GM21737 (cell line): ENCODE data around the gene LIPC.

Source experiments
- ATAC-seq: cut with Tn5 transposase; IDR thresholded peaks from one replicate; pipeline ENCODE4 v1.9.1; 2021; ENCODE audit warnings: mild to moderate bottlenecking, moderate library complexity; ENCODE audit not compliant: unreplicated experiment

LIPC gene

GRCh38 chr15:58551084-58551763 is 119.4 kb downstream of the LIPC start:
- ATAC-seq = no peak

- ATAC-seq = no peak
Observed at GRCh38 chr15:58551764-58552504, 120.1 kb downstream of the LIPC start.

- no peak for ATAC-seq
Observed at GRCh38 chr15:58552505-58553364, 120.9 kb downstream of the LIPC start.

- no peak for ATAC-seq
Observed at GRCh38 chr15:58553365-58553918, 121.7 kb downstream of the LIPC start.

GRCh38 chr15:58554758-58555157 is 123.0 kb downstream of the LIPC start:
- ATAC-seq = no peak

- ATAC-seq = no peak
Observed at GRCh38 chr15:58555162-58556027, 123.6 kb downstream of the LIPC start.

- no peak for ATAC-seq
Observed at GRCh38 chr15:58556028-58556361, 124.2 kb downstream of the LIPC start.

GRCh38 chr15:58556541-58556940 is 124.8 kb downstream of the LIPC start:
- ATAC-seq = no peak

GRCh38 chr15:58558777-58559176 is 127.0 kb downstream of the LIPC start:
- ATAC-seq = no peak

GRCh38 chr15:58559904-58560588 is 128.3 kb downstream of the LIPC start:
- no peak for ATAC-seq

- ATAC-seq = no peak
Observed at GRCh38 chr15:58561321-58561720, 129.5 kb downstream of the LIPC start.

GRCh38 chr15:58562135-58562534 is 130.3 kb downstream of the LIPC start:
- ATAC-seq = no peak

- no peak for ATAC-seq
Observed at GRCh38 chr15:58564981-58565380, 133.2 kb downstream of the LIPC start.

GRCh38 chr15:58565619-58566018 is 133.8 kb downstream of the LIPC start:
- no peak for ATAC-seq

GRCh38 chr15:58566029-58566428 is 134.2 kb downstream of the LIPC start:
- no peak for ATAC-seq

- ATAC-seq = no peak
Observed at GRCh38 chr15:58568157-58568571, 136.4 kb downstream of the LIPC start.

GRCh38 chr15:58569455-58569854 is 137.7 kb downstream of the LIPC start:
- no peak for ATAC-seq

GRCh38 chr15:58571491-58571890 is 139.7 kb downstream of the LIPC start:
- no peak for ATAC-seq

- no peak for ATAC-seq
Observed at GRCh38 chr15:58572521-58572920, 140.7 kb downstream of the LIPC start.

- no peak for ATAC-seq
Observed at GRCh38 chr15:58573270-58573669, 141.5 kb downstream of the LIPC start.
